ENCODE measurements around the gene NAV2. TPM values are rescaled to one million over a fixed set of nuclear protein-coding genes. Genes with fewer than 3 reads are reported as not detected.

Gene NAV2
- total and polyA plus RNA-seq, 3 donors from 2014 or later = 3.4 to 6.0 (median 3.9) TPM

- TF ChIP-seq, protein P1, sequence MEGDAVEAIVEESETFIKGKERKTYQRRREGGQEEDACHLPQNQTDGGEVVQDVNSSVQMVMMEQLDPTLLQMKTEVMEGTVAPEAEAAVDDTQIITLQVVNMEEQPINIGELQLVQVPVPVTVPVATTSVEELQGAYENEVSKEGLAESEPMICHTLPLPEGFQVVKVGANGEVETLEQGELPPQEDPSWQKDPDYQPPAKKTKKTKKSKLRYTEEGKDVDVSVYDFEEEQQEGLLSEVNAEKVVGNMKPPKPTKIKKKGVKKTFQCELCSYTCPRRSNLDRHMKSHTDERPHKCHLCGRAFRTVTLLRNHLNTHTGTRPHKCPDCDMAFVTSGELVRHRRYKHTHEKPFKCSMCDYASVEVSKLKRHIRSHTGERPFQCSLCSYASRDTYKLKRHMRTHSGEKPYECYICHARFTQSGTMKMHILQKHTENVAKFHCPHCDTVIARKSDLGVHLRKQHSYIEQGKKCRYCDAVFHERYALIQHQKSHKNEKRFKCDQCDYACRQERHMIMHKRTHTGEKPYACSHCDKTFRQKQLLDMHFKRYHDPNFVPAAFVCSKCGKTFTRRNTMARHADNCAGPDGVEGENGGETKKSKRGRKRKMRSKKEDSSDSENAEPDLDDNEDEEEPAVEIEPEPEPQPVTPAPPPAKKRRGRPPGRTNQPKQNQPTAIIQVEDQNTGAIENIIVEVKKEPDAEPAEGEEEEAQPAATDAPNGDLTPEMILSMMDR (IDR thresholded peaks at IDR 0.05) = no peak
- TF ChIP-seq POLR2A (IDR thresholded peaks at IDR 0.05) = no peak
- intact Hi-C loops (cut with DNase I; ENCODE audit: low total_unique reads) = no loop called here
- no peak overlapping the region for H3K4me3 ChIP-seq
- H3K4me1 ChIP-seq = no peaks in the 10 kb centered on the region
- no peaks in the 10 kb centered on the region for H3K27me3 ChIP-seq
- WGBS, 2 donors = 75 to 90% methylated on average over 16 of the region's 16 CpGs
- H3K36me3 ChIP-seq (ENCODE audit: low read depth, missing control alignments) = no peaks in the 10 kb centered on the region
- H3K27ac ChIP-seq = no peak overlapping the region
- H3K9me3 ChIP-seq = no peaks in the 10 kb centered on the region
- DNase-seq = no peak
Measured at GRCh38 chr11:19879307-19880087, 166.9 kb downstream of the NAV2 start.

- Histone ChIP-seq H3K9me3 (no peaks in the 10 kb centered on the region), H3K4me3 (no peak overlapping the region), H3K27ac (no peak overlapping the region), H3K4me1 (no peaks in the 10 kb centered on the region), H3K27me3 (no peaks in the 10 kb centered on the region), H3K36me3 (ENCODE audit: low read depth, missing control alignments) (no peaks in the 10 kb centered on the region)
- intact Hi-C loops (cut with DNase I; ENCODE audit: low total_unique reads) = no loop called here
- TF ChIP-seq, protein P1 (IDR thresholded peaks at IDR 0.05) = no peak
- no peak for TF ChIP-seq POLR2A (IDR thresholded peaks at IDR 0.05)
- no peak for DNase-seq
Measured at GRCh38 chr11:19880088-19880345, 167.4 kb downstream of the NAV2 start.

GRCh38 chr11:19881177-19881576, 168.5 kb downstream of the NAV2 start:
- no peaks in the 10 kb centered on the region for H3K9me3 ChIP-seq
- no peak overlapping the region for H3K27ac ChIP-seq
- H3K4me1 ChIP-seq = no peaks in the 10 kb centered on the region
- DNase-seq = no peak
- TF ChIP-seq, protein P1 (IDR thresholded peaks at IDR 0.05) = no peak
- TF ChIP-seq POLR2A (IDR thresholded peaks at IDR 0.05) = no peak
- no peaks in the 10 kb centered on the region for H3K27me3 ChIP-seq
- H3K36me3 ChIP-seq (ENCODE audit: low read depth, missing control alignments) = no peaks in the 10 kb centered on the region
- intact Hi-C loops (cut with DNase I; ENCODE audit: low total_unique reads) = no loop called here
- no peak overlapping the region for H3K4me3 ChIP-seq

GRCh38 chr11:19882356-19882755, 169.7 kb downstream of the NAV2 start:
- no peak overlapping the region for H3K4me3 ChIP-seq
- no peak overlapping the region for H3K27ac ChIP-seq
- TF ChIP-seq, protein P1 (IDR thresholded peaks at IDR 0.05) = no peak
- no peak for TF ChIP-seq POLR2A (IDR thresholded peaks at IDR 0.05)
- no peaks in the 10 kb centered on the region for H3K27me3 ChIP-seq
- no peaks in the 10 kb centered on the region for H3K9me3 ChIP-seq
- 90 to 95% methylated on average over 3 of the region's 3 CpGs for WGBS, 2 donors
- no peaks in the 10 kb centered on the region for H3K36me3 ChIP-seq (ENCODE audit: low read depth, missing control alignments)
- DNase-seq = no peak
- intact Hi-C loops (cut with DNase I; ENCODE audit: low total_unique reads) = no loop called here
- no peaks in the 10 kb centered on the region for H3K4me1 ChIP-seq

GRCh38 chr11:19886498-19886897, 173.9 kb downstream of the NAV2 start:
- TF ChIP-seq, protein P1 (IDR thresholded peaks at IDR 0.05) = no peak
- no peak for TF ChIP-seq POLR2A (IDR thresholded peaks at IDR 0.05)
- H3K27me3 ChIP-seq = no peaks in the 10 kb centered on the region
- WGBS, 2 donors = 74 to 78% methylated on average over 3 of the region's 3 CpGs
- DNase-seq = no peak
- H3K27ac ChIP-seq = no peak overlapping the region
- H3K4me1 ChIP-seq = no peaks in the 10 kb centered on the region
- H3K9me3 ChIP-seq = no peaks in the 10 kb centered on the region
- no peaks in the 10 kb centered on the region for H3K36me3 ChIP-seq (ENCODE audit: low read depth, missing control alignments)
- no peak overlapping the region for H3K4me3 ChIP-seq
- intact Hi-C loops (cut with DNase I; ENCODE audit: low total_unique reads) = no loop called here

Measured in testis (tissue), 3 donors.